ENCODE measurements around the gene GPR176.

GPR176 gene, protein sequence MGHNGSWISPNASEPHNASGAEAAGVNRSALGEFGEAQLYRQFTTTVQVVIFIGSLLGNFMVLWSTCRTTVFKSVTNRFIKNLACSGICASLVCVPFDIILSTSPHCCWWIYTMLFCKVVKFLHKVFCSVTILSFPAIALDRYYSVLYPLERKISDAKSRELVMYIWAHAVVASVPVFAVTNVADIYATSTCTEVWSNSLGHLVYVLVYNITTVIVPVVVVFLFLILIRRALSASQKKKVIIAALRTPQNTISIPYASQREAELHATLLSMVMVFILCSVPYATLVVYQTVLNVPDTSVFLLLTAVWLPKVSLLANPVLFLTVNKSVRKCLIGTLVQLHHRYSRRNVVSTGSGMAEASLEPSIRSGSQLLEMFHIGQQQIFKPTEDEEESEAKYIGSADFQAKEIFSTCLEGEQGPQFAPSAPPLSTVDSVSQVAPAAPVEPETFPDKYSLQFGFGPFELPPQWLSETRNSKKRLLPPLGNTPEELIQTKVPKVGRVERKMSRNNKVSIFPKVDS

DNA sequence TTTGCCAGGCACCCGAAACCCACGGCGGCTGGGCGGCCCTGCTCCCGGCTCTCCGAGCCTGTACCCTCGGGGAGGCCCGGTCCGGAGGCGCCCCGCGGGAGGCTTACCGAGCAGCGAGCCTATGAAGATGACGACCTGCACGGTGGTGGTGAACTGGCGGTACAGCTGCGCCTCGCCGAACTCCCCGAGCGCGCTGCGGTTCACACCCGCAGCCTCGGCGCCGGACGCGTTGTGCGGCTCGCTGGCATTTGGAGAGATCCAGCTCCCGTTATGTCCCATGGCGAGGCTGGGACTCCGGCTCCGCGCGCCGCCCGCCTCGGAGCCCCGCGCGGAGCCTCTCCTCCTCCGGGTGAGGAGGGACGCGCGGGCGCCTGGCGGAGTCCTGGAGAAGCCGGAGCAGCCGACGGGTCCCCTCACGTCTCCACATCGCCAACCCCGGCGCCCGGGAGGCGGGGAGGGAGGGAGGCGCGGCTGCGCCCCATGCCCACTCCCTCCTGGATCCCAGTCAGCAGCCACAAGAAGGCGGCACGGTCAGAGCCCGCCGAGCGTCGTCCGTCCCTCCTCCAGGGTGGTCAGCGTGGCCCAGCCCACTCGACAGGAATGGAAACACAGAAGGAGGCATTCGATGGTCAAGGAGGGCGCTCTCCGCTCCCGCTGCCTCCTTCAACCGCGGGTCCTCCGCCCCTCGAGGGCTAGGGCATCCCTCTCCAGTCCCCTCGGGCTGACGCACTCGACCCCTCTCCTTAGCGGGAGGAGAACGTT, at the start of gene GPR176:
Gene GPR176 (minus strand): TSS at position 519 of the 762 bp plus-strand sequence. CDS start 240 bp downstream, at position 279.
- no peak for DNase-seq (ENCODE audit: low read depth)

GRCh38 chr15:39969002-39969394, 48.9 kb upstream of the GPR176 start:
- DNase-seq (ENCODE audit: low read depth): no peak

GRCh38 chr15:39968273-39969001, 48.4 kb upstream of the GPR176 start:
- no peak for DNase-seq (ENCODE audit: low read depth)

GRCh38 chr15:39966521-39966920, 46.5 kb upstream of the GPR176 start:
- no peak for DNase-seq (ENCODE audit: low read depth)

DNA sequence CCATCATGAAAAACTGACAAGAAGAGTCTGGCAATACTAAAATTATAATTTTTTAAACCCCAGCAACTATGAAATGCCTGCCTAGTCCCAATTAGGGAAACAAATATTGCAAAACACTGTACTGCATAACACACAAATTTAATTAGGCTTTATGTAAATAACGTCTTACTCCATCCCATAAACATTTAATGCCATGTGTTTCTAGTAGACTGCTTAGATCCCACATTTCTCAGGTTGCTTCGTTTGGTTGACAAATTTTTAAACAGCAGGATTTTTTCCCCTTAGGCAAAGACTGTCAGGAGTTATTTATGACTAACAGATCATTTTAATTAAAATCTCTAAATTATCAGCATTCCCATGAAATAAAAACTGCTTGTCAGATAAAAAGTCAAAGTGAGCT, 43.7 kb upstream of the GPR176 start:
- no peak for DNase-seq (ENCODE audit: low read depth)

- DNase-seq (ENCODE audit: low read depth): no peak
These were observed 41.0 kb upstream of the GPR176 start for GRCh38 chr15:39961051-39961450.

DNA sequence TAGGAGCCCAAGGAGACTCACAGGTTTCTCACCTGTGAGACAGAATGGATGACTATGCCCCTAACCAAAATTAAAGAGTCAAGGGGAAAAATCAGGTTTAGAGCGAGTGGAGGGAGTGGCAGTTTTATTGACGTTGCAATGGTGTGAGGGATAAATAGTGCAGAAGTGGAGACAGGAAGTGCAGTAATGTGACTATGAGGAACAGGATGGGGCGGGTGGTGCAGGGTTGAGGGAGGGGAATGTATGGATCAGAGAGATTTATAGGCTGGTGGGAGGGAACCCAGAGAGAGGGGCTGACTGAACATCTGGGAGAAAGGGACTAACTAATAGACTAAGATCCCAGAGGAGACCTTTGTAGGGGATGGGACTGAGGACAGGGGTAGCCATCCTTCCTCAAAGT, 40.3 kb upstream of the GPR176 start:
- DNase-seq (ENCODE audit: low read depth): no peak

- DNase-seq (ENCODE audit: low read depth): no peak
These were observed 39.3 kb upstream of the GPR176 start for GRCh38 chr15:39959411-39959810.

- no peak for DNase-seq (ENCODE audit: low read depth)
These were observed 37.4 kb upstream of the GPR176 start for GRCh38 chr15:39957481-39957880.

- DNase-seq (ENCODE audit: low read depth): no peak
These were observed 33.5 kb upstream of the GPR176 start for GRCh38 chr15:39953521-39953920.

GRCh38 chr15:39951561-39951960, 31.5 kb upstream of the GPR176 start:
- DNase-seq (ENCODE audit: low read depth): no peak

DNA sequence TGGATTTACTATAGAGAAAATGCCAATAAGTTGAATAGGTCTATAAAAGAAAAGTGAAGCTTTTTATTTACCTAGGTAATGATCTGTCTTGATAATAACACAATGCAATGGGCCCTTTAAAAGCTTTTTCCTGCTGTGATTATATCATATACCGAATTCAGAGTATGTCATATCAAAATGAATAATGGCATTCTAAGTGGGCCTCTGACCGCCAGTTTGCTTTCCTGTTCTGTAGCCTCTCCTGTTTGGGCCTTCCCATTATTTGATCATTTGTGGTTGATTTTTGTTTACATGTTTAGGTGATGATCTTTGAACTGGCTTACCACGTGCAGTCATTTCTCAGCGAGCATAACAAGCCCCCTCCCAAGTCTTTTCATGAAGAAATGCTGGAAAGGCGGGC, 28.8 kb upstream of the GPR176 start:
- no peak for DNase-seq (ENCODE audit: low read depth)

DNA sequence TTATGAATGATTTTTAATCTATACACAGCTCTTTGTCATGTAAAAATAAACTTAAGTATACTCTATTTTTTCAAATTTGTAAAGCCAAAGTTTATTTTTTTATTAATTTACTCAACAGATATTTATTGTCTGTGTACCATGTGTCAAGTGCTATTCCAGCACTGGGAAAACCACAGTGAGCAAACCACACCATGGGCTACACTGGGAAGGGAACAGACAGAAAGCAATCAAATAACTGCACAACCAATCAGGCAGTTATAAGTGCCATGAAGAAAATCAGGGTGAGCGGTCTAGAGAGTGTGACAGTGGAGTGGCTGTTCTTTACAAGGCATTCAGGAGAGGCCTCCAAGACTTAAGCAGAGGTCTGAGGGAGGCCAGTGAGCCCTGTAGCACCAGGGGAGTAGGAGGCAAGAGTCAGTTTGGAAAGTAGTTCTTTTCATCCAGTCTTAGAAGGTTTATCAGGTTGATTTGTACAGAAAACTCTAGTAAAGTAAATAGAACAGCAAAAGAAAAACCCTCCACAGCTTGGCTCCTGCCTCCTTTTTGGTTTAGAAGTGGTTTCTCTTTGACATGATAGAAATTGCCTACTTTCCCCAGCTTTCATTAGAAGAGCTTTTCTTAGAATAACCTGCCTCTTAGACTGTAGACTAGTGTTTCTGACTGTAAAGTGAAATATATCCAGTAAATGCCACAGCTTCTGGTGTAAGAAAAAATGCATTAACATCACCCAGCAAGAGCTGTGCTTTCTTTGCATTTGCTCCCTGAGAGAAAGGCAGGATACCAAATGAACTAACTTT, 27.5 kb upstream of the GPR176 start:
- no peak for DNase-seq (ENCODE audit: low read depth)

DNA sequence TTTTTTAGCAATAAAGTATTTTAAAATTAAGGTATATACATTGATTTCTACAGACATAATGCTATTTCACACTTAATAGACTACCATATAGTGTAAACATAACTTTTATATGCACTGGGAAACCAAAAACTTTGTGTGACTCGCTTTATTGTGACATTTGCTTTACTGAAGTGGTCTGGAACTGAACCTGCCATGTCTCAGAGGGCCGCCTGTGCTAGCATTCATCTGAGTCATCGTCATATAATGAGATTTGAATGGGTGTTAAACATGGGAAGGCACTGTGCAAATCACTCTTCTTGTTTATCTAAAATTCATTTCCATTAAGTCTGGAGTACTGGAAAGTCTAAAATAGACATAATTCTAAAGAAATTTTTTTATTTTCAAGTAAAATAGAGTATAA, 26.8 kb upstream of the GPR176 start:
- DNase-seq (ENCODE audit: low read depth): no peak

DNA sequence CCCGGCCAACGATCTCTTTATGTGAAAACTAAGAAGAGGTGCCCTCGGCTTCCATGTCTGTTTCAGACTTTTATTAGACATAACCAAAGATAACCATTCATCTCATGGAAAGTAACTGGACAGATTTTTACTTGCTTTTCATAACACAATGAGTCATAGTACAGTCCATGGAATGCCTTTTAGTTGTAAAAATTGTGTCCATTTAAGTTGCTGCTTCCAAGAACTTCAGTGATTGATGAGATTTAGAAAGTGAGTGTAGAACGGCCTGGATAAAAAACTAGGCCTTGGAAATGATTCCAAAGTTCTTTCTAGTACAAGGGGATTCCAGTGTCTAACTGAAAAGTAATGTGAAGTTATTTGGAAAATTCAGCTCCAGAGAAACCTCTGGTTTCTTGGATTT, 24.7 kb upstream of the GPR176 start:
- no peak for DNase-seq (ENCODE audit: low read depth)

DNA sequence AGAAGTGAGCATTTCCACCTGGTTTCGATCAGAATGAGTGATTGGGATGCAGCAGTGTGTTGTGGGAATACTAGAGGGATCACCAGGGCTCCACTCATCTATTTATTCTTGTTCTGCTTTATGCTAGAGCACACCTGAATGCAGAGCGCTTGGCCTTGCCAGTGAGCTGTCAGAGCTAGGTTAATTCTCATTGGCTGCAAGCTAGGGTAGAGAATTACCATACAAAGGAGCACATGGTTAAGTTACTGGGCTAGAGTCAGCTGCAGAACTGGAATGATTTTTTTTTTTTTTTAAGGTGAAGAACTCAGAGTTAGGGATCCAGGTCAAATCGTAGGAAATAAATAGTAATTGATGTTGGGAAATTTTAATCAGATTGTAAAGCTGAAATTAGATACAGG, 22.7 kb upstream of the GPR176 start:
- DNase-seq (ENCODE audit: low read depth): no peak

- no peak for DNase-seq (ENCODE audit: low read depth)
These were observed 22.2 kb upstream of the GPR176 start for GRCh38 chr15:39942101-39942752.

DNA sequence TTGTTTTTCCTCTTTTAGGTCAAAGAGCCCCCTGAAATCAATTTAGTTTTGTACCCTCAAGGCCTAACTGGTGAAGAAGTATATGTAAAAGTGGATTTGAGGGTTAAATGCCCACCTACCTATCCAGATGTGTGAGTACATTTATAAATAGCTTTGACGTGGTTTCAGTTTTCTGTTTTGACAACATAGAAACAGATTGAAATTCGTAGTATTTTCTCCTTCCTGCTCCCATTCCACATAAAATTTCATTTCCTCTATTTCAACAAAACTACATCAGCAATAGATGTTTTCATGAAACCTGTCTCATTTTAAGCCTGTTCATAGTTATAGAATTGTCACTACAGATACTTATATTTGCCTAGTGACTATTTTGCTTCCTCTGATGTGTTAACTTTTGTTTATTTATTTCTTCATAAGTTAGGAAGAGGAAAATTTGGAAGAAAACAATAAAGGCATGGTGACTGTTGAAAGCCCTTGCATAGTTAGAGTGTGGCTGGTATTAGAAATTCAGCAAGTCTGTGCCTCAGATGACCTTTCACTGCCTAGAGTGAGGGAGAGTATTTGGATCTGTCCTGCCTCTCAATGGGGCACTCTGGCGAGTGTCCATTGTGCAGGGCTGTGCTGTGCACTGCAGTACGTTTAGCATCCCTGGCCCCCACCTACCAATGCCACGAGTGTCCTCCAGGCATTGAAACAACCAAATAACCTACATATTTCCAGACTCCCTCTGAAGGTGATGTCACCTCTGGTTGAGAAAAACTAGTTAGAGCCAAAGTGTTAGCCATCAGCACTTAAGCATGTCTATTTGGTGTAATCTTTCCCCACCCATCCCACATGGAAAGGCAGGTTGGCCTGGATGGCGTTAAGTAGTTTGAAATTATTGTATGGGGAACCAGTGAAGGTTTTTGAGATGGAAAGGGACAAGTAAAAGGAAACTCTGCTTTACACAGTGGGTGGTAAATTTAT, 19.7 kb upstream of the GPR176 start:
- no peak for DNase-seq (ENCODE audit: low read depth)

GRCh38 chr15:39937696-39938095, 17.6 kb upstream of the GPR176 start:
- DNase-seq (ENCODE audit: low read depth): no peak

GRCh38 chr15:39936681-39937080, 16.6 kb upstream of the GPR176 start:
- DNase-seq (ENCODE audit: low read depth): no peak

Measured in CMK (cell line).